HG03196 (cell line): ENCODE data around the gene GRAMD4.
"Not testable (repeated sequence)": the region's sequence is repeated elsewhere in the genome, so short reads cannot be mapped to it uniquely, and the experiment has no call there.

Experiments
- ATAC-seq: cut with Tn5 transposase; IDR thresholded peaks from one replicate; pipeline ENCODE4 v1.9.1; 2021; ENCODE audit not compliant: unreplicated experiment

Gene GRAMD4

GRCh38 chr22:46617986-46618647, 2.1 kb upstream of the GRAMD4 start:
- no peak for ATAC-seq

DNA sequence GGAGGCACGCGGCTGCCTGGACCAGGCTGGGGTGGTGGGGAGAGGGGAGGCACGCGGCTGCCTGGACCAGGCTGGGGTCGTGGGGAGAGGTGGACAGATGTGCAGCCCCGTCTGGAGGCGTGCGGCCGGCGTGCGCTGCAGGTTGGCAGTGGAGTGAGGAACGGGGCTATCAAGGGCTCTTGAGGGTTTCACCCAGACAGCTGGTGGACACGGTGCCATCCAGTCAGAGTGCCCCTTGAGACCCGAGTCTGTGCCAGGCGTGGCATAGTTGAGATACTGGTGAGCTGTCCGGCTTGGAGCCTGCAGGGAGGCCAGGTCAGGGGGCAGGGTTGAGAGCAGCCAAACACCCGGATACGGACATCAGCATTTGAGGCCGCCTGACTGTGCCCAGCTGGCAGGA, 1.5 kb upstream of the GRAMD4 start:
- no peak for ATAC-seq

DNA sequence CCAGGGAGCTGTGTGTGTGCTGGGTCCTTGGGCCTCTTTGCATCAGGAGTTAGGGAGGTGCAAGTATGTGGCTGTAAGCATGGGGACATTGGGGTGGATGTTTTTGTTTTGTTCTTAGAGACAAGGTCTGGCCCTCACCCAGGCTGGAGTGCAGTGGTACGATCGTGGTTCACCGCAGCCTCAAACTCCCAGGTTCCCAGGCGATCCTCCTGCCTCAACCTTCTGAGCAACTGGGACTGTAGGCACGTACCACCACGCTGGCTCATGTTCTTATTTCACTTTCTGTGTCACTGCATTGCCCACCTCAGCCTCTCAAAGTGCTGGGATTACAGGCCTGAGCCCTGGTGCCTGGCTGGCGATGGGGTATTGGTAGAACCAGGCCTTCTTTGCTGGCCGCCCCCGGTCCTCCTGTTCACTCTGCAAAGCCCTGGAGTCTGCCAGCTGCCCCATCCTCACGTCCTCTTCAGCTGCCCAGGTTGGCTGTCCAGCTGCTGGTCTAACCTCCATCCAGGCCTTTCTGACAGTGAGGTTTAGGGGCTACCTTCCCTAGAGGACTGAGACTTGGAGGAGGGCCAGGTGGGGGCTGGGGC, 851 bp upstream of the GRAMD4 start:
- no peak for ATAC-seq

- no peak for ATAC-seq
Observed at GRCh38 chr22:46620588-46621242, 529 bp downstream of the GRAMD4 start.

GRCh38 chr22:46621243-46621930, 1.2 kb downstream of the GRAMD4 start:
- not testable (repeated sequence) for ATAC-seq

DNA sequence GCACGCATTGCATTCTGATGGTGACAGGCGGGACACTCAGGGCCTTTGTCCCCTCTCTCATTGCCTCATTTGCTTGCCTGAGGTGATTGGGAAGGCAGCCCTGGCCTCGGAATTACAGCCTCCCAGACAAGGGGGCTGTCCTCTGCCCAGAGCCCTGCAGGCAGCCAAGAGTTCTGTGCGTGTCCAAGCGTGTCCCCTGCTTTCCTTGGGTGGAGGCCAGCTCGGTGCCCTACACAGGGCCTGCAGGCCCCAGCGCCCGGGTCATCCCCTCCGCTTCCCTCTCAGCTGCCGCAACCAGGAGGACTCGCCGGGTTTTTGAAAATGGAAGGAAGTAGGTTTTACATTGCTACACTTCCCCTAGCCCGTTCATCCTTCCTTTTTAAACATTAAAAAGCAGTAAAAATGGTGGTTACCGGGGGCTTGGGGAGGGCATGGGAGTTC, 1.9 kb downstream of the GRAMD4 start:
- ATAC-seq, result no peak

GRCh38 chr22:46625113-46625842, 5.1 kb downstream of the GRAMD4 start:
- ATAC-seq, result no peak

DNA sequence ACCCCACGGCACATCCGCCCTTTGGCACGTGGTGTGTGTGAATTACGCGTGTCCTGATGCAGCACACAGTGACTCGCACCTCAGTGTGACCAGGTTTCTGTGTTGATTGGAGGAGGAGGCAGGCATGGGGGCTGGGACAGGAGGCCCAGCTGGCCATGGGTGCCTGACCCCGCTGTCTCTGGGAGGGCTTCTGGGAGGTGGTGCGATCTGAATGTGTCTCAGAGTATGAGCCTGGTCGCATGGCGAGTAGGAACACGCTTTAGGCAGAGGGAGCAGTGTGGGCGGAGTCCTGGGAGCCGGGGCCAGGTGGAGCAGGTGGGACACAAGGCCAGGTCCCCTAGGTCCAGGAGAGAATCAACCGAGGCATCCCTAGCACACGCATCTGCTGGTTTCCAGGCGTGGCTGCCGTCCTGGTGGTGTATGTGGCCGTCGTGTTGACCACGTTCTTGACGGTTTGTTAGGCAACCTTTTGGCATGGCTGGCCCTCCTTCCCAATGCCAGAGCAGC, 5.7 kb downstream of the GRAMD4 start:
- no peak for ATAC-seq

DNA sequence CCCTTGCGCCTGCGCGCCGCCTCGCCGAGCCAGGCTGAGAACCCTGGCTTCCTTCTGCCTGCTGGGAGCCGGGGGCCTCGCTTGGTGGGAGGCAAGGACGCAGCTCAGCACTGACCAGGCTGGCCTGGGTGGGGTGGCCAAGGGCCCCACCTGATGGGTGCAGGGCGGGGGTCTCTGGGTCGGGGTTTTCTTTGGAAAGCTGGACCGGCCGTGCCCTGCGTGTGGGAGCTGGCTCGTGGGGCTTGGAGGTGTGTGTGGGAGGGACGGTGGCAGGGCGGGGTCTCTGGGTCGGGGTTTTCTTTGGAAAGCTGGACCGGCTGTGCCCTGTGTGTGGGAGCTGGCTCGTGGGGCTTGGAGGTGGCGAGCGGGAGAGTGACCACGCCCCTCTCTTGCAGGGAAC, 6.2 kb downstream of the GRAMD4 start:
- ATAC-seq, result no peak

DNA sequence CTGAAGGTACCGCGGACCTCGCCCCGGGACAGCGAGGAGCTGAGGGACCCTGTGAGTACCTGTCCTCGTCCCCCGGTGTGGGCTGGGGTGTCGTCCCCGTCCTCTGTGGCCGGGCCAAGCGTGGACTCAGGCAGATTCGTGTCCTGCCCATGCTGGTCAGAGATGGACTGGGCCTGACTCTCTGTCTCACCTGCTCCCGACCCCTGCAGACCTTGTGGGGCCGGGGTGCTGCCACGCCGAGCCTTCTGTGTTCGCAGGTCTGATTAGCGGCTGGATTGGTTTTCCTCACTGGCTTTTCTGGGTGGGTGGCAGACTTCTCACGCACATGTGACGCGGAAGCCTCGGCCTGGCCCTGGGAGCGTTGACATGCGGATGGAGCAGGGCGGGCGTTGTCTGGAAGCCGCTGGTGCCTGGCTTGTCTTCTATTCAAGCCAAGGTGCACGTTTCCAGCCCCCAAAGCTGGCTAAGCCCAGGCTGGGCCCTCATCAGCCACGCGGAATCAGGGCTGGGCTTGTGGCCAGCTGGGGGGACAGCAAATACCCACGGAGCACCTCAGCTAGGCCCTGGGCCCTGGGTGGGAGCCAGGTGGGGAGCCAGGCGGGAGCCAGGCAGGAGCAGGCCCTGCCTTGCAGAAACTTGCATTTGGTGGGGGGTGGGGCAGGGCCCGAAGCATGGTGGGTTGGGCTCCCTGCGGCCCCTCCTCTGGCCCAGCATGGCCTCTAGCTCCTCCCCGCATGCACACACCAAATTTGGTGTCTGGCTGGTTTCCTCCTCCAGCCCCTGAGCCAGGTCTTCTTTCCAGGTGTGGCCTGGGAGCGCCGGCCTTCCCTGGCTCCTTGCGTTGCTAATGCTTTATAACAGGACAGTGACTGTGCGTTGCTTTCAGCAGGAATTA, 7.0 kb downstream of the GRAMD4 start:
- ATAC-seq, result no peak

DNA sequence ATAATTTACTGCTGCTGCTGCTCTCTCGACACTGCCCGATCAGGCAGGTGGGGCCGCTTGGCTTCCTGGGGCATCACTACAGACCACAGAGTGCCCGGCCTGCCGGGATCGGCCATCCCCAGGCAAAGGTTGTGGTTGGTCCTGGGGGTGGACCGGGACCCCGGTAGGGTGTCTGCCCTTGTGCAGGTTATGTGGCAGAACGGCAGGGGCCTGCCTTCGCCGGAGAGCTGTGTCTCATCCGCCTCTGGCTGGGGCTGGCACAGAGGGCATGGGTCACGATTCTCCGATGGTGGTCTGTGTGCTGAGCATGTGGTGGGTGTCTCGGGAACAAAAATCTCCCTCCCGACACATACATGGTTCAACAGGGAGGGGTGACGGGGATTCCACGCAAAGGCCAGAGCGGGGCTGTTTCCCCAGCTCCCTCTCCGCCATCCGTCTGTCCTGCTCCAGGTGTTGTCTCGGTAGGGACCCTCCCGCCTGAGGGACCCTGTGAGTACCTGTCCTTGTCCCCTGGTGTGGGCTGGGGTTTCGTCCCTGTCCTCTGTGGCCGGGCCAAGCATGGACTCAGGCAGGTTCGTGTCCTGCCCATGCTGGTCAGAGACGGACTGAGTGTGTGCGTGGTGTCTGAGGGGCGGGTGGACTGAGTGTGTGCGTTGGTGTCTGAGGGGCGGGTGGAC, 7.8 kb downstream of the GRAMD4 start:
- ATAC-seq, result no peak

DNA sequence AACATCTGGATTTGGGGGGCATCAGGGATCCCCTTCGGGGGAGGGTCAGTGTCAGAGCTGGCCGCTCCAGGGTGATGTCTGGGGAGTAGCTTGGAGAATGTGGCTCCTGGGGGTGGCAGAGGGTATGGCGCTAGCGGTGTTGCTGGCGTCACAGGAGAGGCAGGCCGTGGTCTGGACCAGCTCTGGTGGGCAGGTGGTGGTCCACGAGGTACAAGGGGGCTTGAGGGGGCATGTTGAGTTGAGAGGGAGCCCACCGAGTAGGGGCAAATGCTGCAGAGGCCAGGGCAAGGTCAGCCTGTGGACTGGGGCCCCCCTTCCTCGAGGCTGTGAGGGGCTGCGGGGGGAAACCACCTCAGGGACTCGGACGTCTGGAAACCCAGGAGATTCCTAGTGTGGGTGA, 8.6 kb downstream of the GRAMD4 start:
- no peak for ATAC-seq

DNA sequence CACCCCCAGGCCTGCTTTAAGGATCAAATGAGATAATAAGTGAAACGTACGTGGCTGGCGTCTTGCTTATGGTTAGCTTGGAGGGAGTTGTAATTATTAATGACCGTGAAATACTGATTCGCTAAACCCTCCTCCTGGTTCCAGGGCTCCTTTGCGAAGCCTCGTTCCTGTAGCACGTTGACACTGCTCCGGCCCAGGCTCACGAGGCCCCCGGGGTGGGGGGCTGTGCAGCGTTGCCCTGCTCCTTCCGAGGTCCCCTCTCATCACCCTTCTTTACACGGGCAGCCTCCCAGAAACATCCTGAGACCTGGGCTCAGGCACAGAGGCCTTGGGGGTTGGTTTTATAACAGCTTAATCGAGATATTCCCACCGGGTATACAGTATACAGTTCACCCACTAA, 9.1 kb downstream of the GRAMD4 start:
- no peak for ATAC-seq

DNA sequence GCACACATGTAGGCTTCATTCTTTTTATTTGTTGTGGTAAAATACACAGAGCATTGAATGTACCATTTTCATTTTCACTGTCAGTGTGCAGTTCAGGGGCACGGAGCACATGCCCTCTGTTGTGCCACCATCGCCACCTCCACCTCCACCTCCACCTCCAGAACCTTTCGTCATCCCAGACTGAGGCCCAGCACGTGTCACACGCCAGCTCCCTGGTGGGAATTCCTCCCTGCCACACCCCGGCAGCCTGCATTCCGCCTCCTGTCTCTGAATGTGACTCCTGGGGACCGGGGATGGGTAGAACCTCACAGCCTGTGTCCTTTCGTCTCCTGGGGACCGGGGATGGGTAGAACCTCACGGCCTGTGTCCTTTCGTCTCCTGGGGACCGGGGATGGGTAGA, 10.9 kb downstream of the GRAMD4 start:
- ATAC-seq, result no peak

DNA sequence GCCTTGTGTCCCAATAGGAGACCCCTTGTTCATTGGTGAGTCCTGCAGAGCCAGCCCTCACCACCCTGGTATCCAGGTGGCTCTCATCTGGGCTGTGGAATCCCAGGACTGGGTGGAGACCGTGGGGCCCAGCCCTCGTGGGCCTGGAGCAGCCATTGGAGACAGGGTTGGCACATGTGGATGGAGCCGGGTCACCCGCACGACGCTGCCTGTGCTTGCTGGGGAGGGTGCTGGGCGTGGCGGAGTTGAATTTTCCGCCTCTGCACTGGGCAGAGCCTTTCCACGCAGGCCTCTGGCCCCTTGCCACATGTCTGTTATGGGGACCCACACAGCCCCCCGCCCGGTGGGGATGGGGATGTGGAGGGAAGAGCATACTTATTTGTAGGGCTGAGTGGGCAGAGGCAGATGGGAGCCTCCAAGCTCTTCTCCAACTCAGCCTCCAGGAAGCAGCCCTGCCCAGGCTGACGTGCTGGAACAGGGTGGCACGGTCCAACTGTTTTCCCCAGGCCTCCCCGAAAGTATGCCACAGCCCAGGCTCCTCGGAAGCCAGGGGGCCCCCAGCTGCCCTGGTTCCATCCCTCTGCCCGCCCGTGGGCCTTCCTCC, 12.6 kb downstream of the GRAMD4 start:
- no peak for ATAC-seq

- ATAC-seq, result no peak
Observed at GRCh38 chr22:46633334-46633890, 13.2 kb downstream of the GRAMD4 start.

DNA sequence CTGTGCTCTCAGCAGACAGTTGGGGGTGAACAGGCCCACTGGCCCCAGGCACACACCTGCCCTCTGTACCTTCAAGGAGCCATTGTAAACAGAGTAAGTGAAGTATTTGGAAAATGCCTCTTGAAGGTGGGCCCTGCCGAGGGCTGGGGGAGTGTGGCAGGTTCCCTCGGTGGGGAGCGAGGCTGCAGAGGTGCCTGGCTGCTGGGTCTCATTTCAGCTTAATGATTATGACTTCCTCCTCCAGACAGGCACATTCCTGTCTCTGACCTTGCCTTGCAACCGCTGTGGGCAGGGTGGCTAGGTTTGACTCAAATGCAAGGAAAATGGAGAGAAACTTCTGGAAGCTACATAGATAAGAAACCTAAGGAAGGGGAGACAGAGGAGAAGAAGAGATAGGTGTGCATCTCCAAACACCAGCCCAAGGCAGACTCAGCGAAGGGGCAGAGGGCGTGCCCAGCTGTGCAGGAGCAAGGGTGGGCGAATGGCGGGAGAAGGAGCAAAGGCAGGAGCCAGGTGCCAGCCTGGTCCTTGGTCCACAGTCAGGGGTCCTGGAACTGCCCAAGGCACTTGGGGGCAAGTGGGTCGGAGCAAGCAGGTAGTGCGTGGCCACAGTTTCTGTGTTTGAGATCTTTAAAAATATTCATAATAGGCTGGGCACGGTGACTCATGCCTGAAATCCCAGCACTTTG, 14.0 kb downstream of the GRAMD4 start:
- ATAC-seq, result no peak
